Stimulated activated CD4-positive, alpha-beta T cell treated with anti-CD3 and anti-CD28 coated beads, TNF-alpha, amount 100 ng/mL, for 24 hours (primary cell): ENCODE measurements around the gene CARD14.
A peak's percentile ranks its signal among the peaks of the same experiment; 100 is the strongest.
"Not testable (repeated sequence)": the region's sequence is repeated elsewhere in the genome, so short reads cannot be mapped to it uniquely, and the experiment has no call there.

Experiments
- DNase-seq, 3 experiments: peaks; one replicate each; pipeline ENCODE4 v3.0.0-alpha.2; 2020; ENCODE audit warnings: low read depth in 3 of 3

CARD14 gene

GRCh38 chr17:80147035-80147822 lies 22.6 kb upstream of the CARD14 start, which contains the start of gene EIF4A3:
Gene EIF4A3, minus strand, starts transcription at chr17:80147128. Its CDS starts 167 bp downstream, at chr17:80146961.
- DNase-seq, result peak; percentile 92 to 97 (median 95)

- no peak for DNase-seq
Observed at GRCh38 chr17:80151333-80151732, 18.5 kb upstream of the CARD14 start.

- DNase-seq, result no peak
Observed at GRCh38 chr17:80152081-80152702, 17.6 kb upstream of the CARD14 start.

- no peak for DNase-seq
Observed at GRCh38 chr17:80153004-80153403, 16.8 kb upstream of the CARD14 start.

- DNase-seq, result no peak
Observed at GRCh38 chr17:80154166-80154565, 15.7 kb upstream of the CARD14 start.

- DNase-seq, result not testable (repeated sequence)
Observed at GRCh38 chr17:80155600-80155999, 14.2 kb upstream of the CARD14 start.

GRCh38 chr17:80158846-80159245 lies 11.0 kb upstream of the CARD14 start:
- DNase-seq, result no peak

- DNase-seq, result no peak
Observed at GRCh38 chr17:80160536-80160935, 9.3 kb upstream of the CARD14 start.

- no peak for DNase-seq
Observed at GRCh38 chr17:80163336-80163735, 6.5 kb upstream of the CARD14 start.

GRCh38 chr17:80164185-80164584 lies 5.6 kb upstream of the CARD14 start:
- DNase-seq, result no peak

GRCh38 chr17:80166446-80166845 lies 3.4 kb upstream of the CARD14 start:
- DNase-seq, result no peak

- no peak for DNase-seq
Observed at GRCh38 chr17:80168371-80168770, 1.5 kb upstream of the CARD14 start.

GRCh38 chr17:80169107-80169506 lies 723 bp upstream of the CARD14 start:
- DNase-seq, result no peak

- DNase-seq, result no peak
Observed at GRCh38 chr17:80171681-80172080, 1.9 kb downstream of the CARD14 start.

GRCh38 chr17:80173126-80173525 lies 3.3 kb downstream of the CARD14 start:
- DNase-seq, result no peak

GRCh38 chr17:80173916-80174315 lies 4.1 kb downstream of the CARD14 start:
- no peak for DNase-seq

- DNase-seq, result no peak
Observed at GRCh38 chr17:80176757-80177156, 6.9 kb downstream of the CARD14 start.

GRCh38 chr17:80177986-80178595 lies 8.3 kb downstream of the CARD14 start:
- DNase-seq, result no peak

GRCh38 chr17:80180192-80180591 lies 10.4 kb downstream of the CARD14 start:
- no peak for DNase-seq

- DNase-seq, result no peak
Observed at GRCh38 chr17:80181431-80181830, 11.6 kb downstream of the CARD14 start.

GRCh38 chr17:80182118-80182844 lies 12.5 kb downstream of the CARD14 start:
- DNase-seq, result no peak

GRCh38 chr17:80182845-80183223 lies 13.0 kb downstream of the CARD14 start:
- no peak for DNase-seq
